ENCODE measurements around the gene PITPNC1.
"Not testable (repeated sequence)": the region's sequence is repeated elsewhere in the genome, so short reads cannot be mapped to it uniquely, and the experiment has no call there.

Gene PITPNC1

GRCh38 chr17:67708378-67708777 is 331.3 kb downstream of the PITPNC1 start:
- no peak for DNase-seq

- no peak for DNase-seq
Observed at GRCh38 chr17:67711916-67712315, 334.8 kb downstream of the PITPNC1 start.

- no peak for DNase-seq
Observed at GRCh38 chr17:67712375-67712774, 335.3 kb downstream of the PITPNC1 start.

- DNase-seq: no peak
Observed at GRCh38 chr17:67713169-67713568, 336.1 kb downstream of the PITPNC1 start.

GRCh38 chr17:67716405-67716798 is 339.3 kb downstream of the PITPNC1 start:
- DNase-seq: no peak

- no peak for DNase-seq
Observed at GRCh38 chr17:67717192-67717623, 340.1 kb downstream of the PITPNC1 start.

- DNase-seq: peak; percentile 99
Observed at GRCh38 chr17:67717624-67718324, 340.7 kb downstream of the PITPNC1 start, which contains the start of gene NOL11. Gene NOL11 (plus strand): TSS chr17:67717936. CDS start chr17:67717948, 12 bp downstream.

- peak; percentile 55 for DNase-seq
Observed at GRCh38 chr17:67718325-67718941, 341.4 kb downstream of the PITPNC1 start.

- no peak for DNase-seq
Observed at GRCh38 chr17:67725373-67725791, 348.3 kb downstream of the PITPNC1 start.

- no peak for DNase-seq
Observed at GRCh38 chr17:67725807-67726206, 348.7 kb downstream of the PITPNC1 start.

- not testable (repeated sequence) for DNase-seq
Observed at GRCh38 chr17:67727152-67728039, 350.3 kb downstream of the PITPNC1 start.

- DNase-seq: no peak
Observed at GRCh38 chr17:67729903-67730302, 352.8 kb downstream of the PITPNC1 start.

GRCh38 chr17:67730731-67731130 is 353.6 kb downstream of the PITPNC1 start:
- no peak for DNase-seq

GRCh38 chr17:67733449-67733848 is 356.4 kb downstream of the PITPNC1 start:
- DNase-seq: no peak

- DNase-seq: no peak
Observed at GRCh38 chr17:67737145-67737544, 360.1 kb downstream of the PITPNC1 start.

- DNase-seq: no peak
Observed at GRCh38 chr17:67742025-67742424, 364.9 kb downstream of the PITPNC1 start.

Measured in stimulated activated CD4-positive, alpha-beta T cell treated with anti-CD3 and anti-CD28 coated beads, Interleukin-15, amount 100 ng/mL, for 24 hours (primary cell).